ENCODE measurements around the gene ZNF491.
"Not testable (repeated sequence)": the region's sequence is repeated elsewhere in the genome, so short reads cannot be mapped to it uniquely, and the experiment has no call there.

ZNF491 gene

GRCh38 chr19:11769995-11770394 is 28.3 kb upstream of the ZNF491 start:
- Histone ChIP-seq H3K36me3 (ENCODE audit: control insufficient read depth, insufficient read depth, low read length) (no peaks in the 10 kb centered on the region), H3K4me3 (replicated peaks; ENCODE audit: low read depth, low read length) (no peak overlapping the region), H3K27me3 (replicated peaks; ENCODE audit: control insufficient read depth, insufficient read depth, low read length) (no peaks in the 10 kb centered on the region)
- no peak for TF ChIP-seq CTCF (IDR thresholded peaks at IDR 0.05; ENCODE audit: insufficient read depth, low read length, poor library complexity, severe bottlenecking)
- no peak for DNase-seq (ENCODE audit: extremely low read depth, insufficient read length)

GRCh38 chr19:11771520-11771919 is 26.8 kb upstream of the ZNF491 start:
- not testable (repeated sequence) for DNase-seq (ENCODE audit: extremely low read depth, insufficient read length)

GRCh38 chr19:11776669-11777068 is 21.7 kb upstream of the ZNF491 start:
- DNase-seq (ENCODE audit: extremely low read depth, insufficient read length); H3K27me3 ChIP-seq (replicated peaks; ENCODE audit: control insufficient read depth, insufficient read depth, low read length); H3K4me3 ChIP-seq (replicated peaks; ENCODE audit: low read depth, low read length): not testable (repeated sequence)
- H3K36me3 ChIP-seq (ENCODE audit: control insufficient read depth, insufficient read depth, low read length), result peaks cover 13% of the 10 kb centered on the region

More at GRCh38 chr19:11771520-11771919, 26.8 kb upstream of the ZNF491 start:
- H3K27me3 ChIP-seq (replicated peaks; ENCODE audit: control insufficient read depth, insufficient read depth, low read length); H3K36me3 ChIP-seq (ENCODE audit: control insufficient read depth, insufficient read depth, low read length); H3K4me3 ChIP-seq (replicated peaks; ENCODE audit: low read depth, low read length): not testable (repeated sequence)

GRCh38 chr19:11780431-11781020 is 17.8 kb upstream of the ZNF491 start:
- no peak for TF ChIP-seq CTCF (IDR thresholded peaks at IDR 0.05; ENCODE audit: insufficient read depth, low read length, poor library complexity, severe bottlenecking)
- no peak for DNase-seq (ENCODE audit: extremely low read depth, insufficient read length)
- H3K36me3 ChIP-seq (ENCODE audit: control insufficient read depth, insufficient read depth, low read length), result peaks cover 13% of the 10 kb centered on the region
- H3K27me3 ChIP-seq (replicated peaks; ENCODE audit: control insufficient read depth, insufficient read depth, low read length), result no peaks in the 10 kb centered on the region
- no peak overlapping the region for H3K4me3 ChIP-seq (replicated peaks; ENCODE audit: low read depth, low read length)

- H3K36me3 ChIP-seq (ENCODE audit: control insufficient read depth, insufficient read depth, low read length), result peaks cover 13% of the 10 kb centered on the region
- no peaks in the 10 kb centered on the region for H3K27me3 ChIP-seq (replicated peaks; ENCODE audit: control insufficient read depth, insufficient read depth, low read length)
- TF ChIP-seq CTCF (IDR thresholded peaks at IDR 0.05; ENCODE audit: insufficient read depth, low read length, poor library complexity, severe bottlenecking), result no peak
- DNase-seq (ENCODE audit: extremely low read depth, insufficient read length), result no peak
- no peak overlapping the region for H3K4me3 ChIP-seq (replicated peaks; ENCODE audit: low read depth, low read length)
These were observed 16.8 kb upstream of the ZNF491 start for GRCh38 chr19:11781295-11782057.

GRCh38 chr19:11783767-11784166 is 14.6 kb upstream of the ZNF491 start:
- peaks cover 13% of the 10 kb centered on the region for H3K36me3 ChIP-seq (ENCODE audit: control insufficient read depth, insufficient read depth, low read length)
- DNase-seq (ENCODE audit: extremely low read depth, insufficient read length), result no peak
- H3K27me3 ChIP-seq (replicated peaks; ENCODE audit: control insufficient read depth, insufficient read depth, low read length), result no peaks in the 10 kb centered on the region
- no peak for TF ChIP-seq CTCF (IDR thresholded peaks at IDR 0.05; ENCODE audit: insufficient read depth, low read length, poor library complexity, severe bottlenecking)
- no peak overlapping the region for H3K4me3 ChIP-seq (replicated peaks; ENCODE audit: low read depth, low read length)
